ENCODE measurements around the gene METRN. TPM values are rescaled to one million over a fixed set of nuclear protein-coding genes. Genes with fewer than 3 reads are reported as not detected.

Gene METRN
- polyA plus RNA-seq, 1 of the 3 experiments (the other 2 are of a cell fraction) = 59.7 TPM

- peak overlapping the region; percentile 82 to 96; a peak in 3 of 4 replicates for H3K27ac ChIP-seq (ENCODE audit: low read depth in 2 of 2, low read length in 1 of 2)
- CTCF ChIA-PET = interaction anchor here (0.8 to 3.8 kb wide), 7 partner anchors 11 to 42 kb away, joined by 3 to 20 read pairs (median 3); partner anchors contain the start of genes RHOT2 and WDR90
- H3K9ac ChIP-seq = no peak overlapping the region
- POLR2A ChIA-PET = interaction anchor here (1.0 to 1.6 kb wide), 4 partner anchors 11 to 38 kb away, joined by 4 to 10 read pairs (median 4); partner anchors contain the start of genes RHOT2 and WDR24
- H3K9me2 ChIP-seq = no peaks in the 10 kb centered on the region
- TF ChIP-seq RCOR1 (IDR thresholded peaks at IDR 0.05; ENCODE audit: low read length) (no peak), TEAD4 (IDR thresholded peaks at IDR 0.05; ENCODE audit: borderline replicate concordance, insufficient read depth) (no peak), ZBTB33 (IDR thresholded peaks at IDR 0.05; ENCODE audit: borderline replicate concordance, low read depth) (no peak), SIN3A (IDR thresholded peaks at IDR 0.05; ENCODE audit: borderline replicate concordance, low read depth, low read length) (no peak), CHD2 (IDR thresholded peaks at IDR 0.05; ENCODE audit: low read length, partially characterized antibody) (no peak), YY1 (IDR thresholded peaks at IDR 0.05; ENCODE audit: low read depth) (no peak), POLR2AphosphoS5 (IDR thresholded peaks at IDR 0.05; ENCODE audit: low read depth, low read length) (no peak), GABPA (IDR thresholded peaks at IDR 0.05; ENCODE audit: low read depth) (no peak), MEF2A (IDR thresholded peaks at IDR 0.05; ENCODE audit: borderline replicate concordance, low read depth) (no peak), NFIC (IDR thresholded peaks at IDR 0.05; ENCODE audit: borderline replicate concordance) (no peak), IRF3 (IDR thresholded peaks at IDR 0.05; ENCODE audit: low read depth, low read length) (no peak), MXI1 (IDR thresholded peaks at IDR 0.05; ENCODE audit: low read depth, low read length) (no peak), TCF12 (IDR thresholded peaks at IDR 0.05) (no peak), RFX5 (IDR thresholded peaks at IDR 0.05; ENCODE audit: low read length) (no peak), TAF1 (IDR thresholded peaks at IDR 0.05; ENCODE audit: borderline replicate concordance, low read depth, low read length) (no peak), FOXM1 (IDR thresholded peaks at IDR 0.05; ENCODE audit: low read depth) (no peak), FOSL2 (IDR thresholded peaks at IDR 0.05; ENCODE audit: borderline replicate concordance, low read depth) (no peak)
- TF ChIP-seq, protein P1, sequence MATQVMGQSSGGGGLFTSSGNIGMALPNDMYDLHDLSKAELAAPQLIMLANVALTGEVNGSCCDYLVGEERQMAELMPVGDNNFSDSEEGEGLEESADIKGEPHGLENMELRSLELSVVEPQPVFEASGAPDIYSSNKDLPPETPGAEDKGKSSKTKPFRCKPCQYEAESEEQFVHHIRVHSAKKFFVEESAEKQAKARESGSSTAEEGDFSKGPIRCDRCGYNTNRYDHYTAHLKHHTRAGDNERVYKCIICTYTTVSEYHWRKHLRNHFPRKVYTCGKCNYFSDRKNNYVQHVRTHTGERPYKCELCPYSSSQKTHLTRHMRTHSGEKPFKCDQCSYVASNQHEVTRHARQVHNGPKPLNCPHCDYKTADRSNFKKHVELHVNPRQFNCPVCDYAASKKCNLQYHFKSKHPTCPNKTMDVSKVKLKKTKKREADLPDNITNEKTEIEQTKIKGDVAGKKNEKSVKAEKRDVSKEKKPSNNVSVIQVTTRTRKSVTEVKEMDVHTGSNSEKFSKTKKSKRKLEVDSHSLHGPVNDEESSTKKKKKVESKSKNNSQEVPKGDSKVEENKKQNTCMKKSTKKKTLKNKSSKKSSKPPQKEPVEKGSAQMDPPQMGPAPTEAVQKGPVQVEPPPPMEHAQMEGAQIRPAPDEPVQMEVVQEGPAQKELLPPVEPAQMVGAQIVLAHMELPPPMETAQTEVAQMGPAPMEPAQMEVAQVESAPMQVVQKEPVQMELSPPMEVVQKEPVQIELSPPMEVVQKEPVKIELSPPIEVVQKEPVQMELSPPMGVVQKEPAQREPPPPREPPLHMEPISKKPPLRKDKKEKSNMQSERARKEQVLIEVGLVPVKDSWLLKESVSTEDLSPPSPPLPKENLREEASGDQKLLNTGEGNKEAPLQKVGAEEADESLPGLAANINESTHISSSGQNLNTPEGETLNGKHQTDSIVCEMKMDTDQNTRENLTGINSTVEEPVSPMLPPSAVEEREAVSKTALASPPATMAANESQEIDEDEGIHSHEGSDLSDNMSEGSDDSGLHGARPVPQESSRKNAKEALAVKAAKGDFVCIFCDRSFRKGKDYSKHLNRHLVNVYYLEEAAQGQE (IDR thresholded peaks at IDR 0.05; ENCODE audit: low read depth, low read length) = no peak
- TF ChIP-seq, protein P2, sequence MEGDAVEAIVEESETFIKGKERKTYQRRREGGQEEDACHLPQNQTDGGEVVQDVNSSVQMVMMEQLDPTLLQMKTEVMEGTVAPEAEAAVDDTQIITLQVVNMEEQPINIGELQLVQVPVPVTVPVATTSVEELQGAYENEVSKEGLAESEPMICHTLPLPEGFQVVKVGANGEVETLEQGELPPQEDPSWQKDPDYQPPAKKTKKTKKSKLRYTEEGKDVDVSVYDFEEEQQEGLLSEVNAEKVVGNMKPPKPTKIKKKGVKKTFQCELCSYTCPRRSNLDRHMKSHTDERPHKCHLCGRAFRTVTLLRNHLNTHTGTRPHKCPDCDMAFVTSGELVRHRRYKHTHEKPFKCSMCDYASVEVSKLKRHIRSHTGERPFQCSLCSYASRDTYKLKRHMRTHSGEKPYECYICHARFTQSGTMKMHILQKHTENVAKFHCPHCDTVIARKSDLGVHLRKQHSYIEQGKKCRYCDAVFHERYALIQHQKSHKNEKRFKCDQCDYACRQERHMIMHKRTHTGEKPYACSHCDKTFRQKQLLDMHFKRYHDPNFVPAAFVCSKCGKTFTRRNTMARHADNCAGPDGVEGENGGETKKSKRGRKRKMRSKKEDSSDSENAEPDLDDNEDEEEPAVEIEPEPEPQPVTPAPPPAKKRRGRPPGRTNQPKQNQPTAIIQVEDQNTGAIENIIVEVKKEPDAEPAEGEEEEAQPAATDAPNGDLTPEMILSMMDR (IDR thresholded peaks at IDR 0.05) = no peak
- H3K36me3 ChIP-seq (replicated peaks in 1 of 2; ENCODE audit: control insufficient read depth in 1 of 2, insufficient read depth in 2 of 2, low read length in 1 of 2) = peaks cover 13 to 34% of the 10 kb centered on the region in 2 experiments
- H3K9me3 ChIP-seq = no peaks in the 10 kb centered on the region
- H3K4me1 ChIP-seq (ENCODE audit: control insufficient read depth in 1 of 2, insufficient read depth in 2 of 2, low read depth in 1 of 2, low read length in 1 of 2) = peaks cover 8 to 41% of the 10 kb centered on the region in 2 experiments; a peak in 2 of 4 replicates
- no peaks in the 10 kb centered on the region for H3K27me3 ChIP-seq (ENCODE audit: insufficient read depth)
- WGBS (ENCODE audit: low lambda C conversion rate) = 91% methylated on average over 17 of the region's 21 CpGs
- H3K4me3 ChIP-seq (ENCODE audit: low read depth in 2 of 2, low read length in 1 of 2) = no peak overlapping the region
- DNase-seq = no peak
- H4K20me1 ChIP-seq (ENCODE audit: insufficient read depth) = peaks cover 23% of the 10 kb centered on the region
- H3F3A ChIP-seq (replicated peaks; ENCODE audit: insufficient read depth) = peaks cover 14% of the 10 kb centered on the region
- no peak overlapping the region for H2AFZ ChIP-seq (ENCODE audit: low read depth)
- H3K79me2 ChIP-seq (ENCODE audit: insufficient read depth) = peaks cover 30% of the 10 kb centered on the region
- no peak overlapping the region for H3K4me2 ChIP-seq
These were observed 36.6 kb upstream of the METRN start for GRCh38 chr16:678209-678857.
